H1 (cell line): ENCODE results near the gene MS4A3. TPM values are rescaled to one million over a fixed set of nuclear protein-coding genes. Genes with fewer than 3 reads are reported as not detected.

Experiments used
- BRCA1 ChIP-seq: IDR thresholded peaks from 2 replicates; pipeline ENCODE4 v1.6.1; 2012; ENCODE audit warnings: low read depth, low read length, improper control_type of control experiment
- CBX5 ChIP-seq: fragments of 300-800, 300-1000 bp; sonication (generic); IDR thresholded peaks from 2 replicates; pipeline ENCODE4 v1.7.1; 2016; ENCODE audit warnings: antibody characterized with exemption, low read length, low read depth
- RNF2 ChIP-seq: fragments of 200-900, 300-1000 bp; sonication (generic); IDR thresholded peaks from 2 replicates; pipeline ENCODE4 v1.7.1; 2016; ENCODE audit warnings: borderline replicate concordance, low read depth, mild to moderate bottlenecking, antibody characterized with exemption, low read length; ENCODE audit not compliant: poor library complexity, severe bottlenecking; ENCODE audit errors: missing control alignments
- SUZ12 ChIP-seq: fragments of 200-600 bp; sonication (generic); IDR thresholded peaks from 2 replicates; pipeline ENCODE4 v1.6.1; 2012; ENCODE audit warnings: mild to moderate bottlenecking, inconsistent platforms, low read length, moderate library complexity, mixed read lengths
- polyA plus RNA-seq, 7 experiments: library from polyadenylated mRNA; depleted of rRNA in 3 of 7; stranded (reverse) in 5 of 7; unstranded in 2 of 7; fragments of >200 nt in 5 of 7; fragments of 200-250 nt in 2 of 7; gene quantifications; 1 replicate in 5 of 7; 2 replicates in 1 of 7; 4 replicates in 1 of 7; pipeline versions ENCODE4 v1.2.1 to v1.2.3, GENCODE V29; 2011 to 2013; ENCODE audit warnings: missing spikeins in 2 of 7, mixed read lengths in 2 of 7
- total RNA-seq: library from RNA; stranded (reverse); fragmentation: NEBNext Ultra II Directional; extraction: Animal tissue kit (Norgen Biotek cat#: 25700); gene quantifications from 2 replicates; pipeline ENCODE4 v1.2.1, GENCODE V29; 2021
- TF ChIP-seq, protein P1 (sequence below): IDR thresholded peaks from 2 replicates; pipeline ENCODE4 v1.6.1; 2012; ENCODE audit warnings: inconsistent platforms
- TF ChIP-seq, protein P2 (sequence below): IDR thresholded peaks from 2 replicates; pipeline ENCODE4 v1.6.1; 2011; ENCODE audit warnings: low read depth, mild to moderate bottlenecking, low read length; ENCODE audit not compliant: insufficient read depth

Gene MS4A3
- total and polyA plus RNA-seq, 2 of the 8 experiments (the other 6 are each of a cell fraction or from before 2014, with no cell fraction given) = not detected

DNA sequence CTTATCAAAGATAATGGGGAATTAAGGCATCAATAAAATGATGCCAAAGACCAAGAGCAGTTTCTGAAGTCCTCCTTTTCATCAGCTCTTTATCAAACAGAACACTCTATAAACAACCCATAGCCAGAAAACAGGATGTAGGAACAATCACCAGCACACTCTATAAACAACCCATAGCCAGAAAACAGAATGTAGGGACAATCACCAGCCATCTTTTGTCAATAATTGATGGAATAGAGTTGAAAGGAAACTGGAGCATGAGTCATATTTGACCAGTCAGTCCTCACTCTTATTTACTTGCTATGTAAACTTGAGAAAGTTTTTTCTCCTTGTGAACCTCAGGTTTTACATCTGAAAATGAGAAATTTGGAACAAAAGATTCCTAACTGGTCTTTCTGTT, 42.0 kb downstream of the MS4A3 start (continued):
- no peak for TF ChIP-seq BRCA1
- TF ChIP-seq, protein P1, sequence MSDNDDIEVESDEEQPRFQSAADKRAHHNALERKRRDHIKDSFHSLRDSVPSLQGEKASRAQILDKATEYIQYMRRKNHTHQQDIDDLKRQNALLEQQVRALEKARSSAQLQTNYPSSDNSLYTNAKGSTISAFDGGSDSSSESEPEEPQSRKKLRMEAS = no peak
- TF ChIP-seq CBX5 = no peak
- TF ChIP-seq, protein P2, sequence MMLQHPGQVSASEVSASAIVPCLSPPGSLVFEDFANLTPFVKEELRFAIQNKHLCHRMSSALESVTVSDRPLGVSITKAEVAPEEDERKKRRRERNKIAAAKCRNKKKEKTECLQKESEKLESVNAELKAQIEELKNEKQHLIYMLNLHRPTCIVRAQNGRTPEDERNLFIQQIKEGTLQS = no peak
- TF ChIP-seq SUZ12 = no peak
- TF ChIP-seq RNF2 = no peak
